Daoy (cell line): ENCODE results near the gene ZNF524. TPM values are rescaled to one million over a fixed set of nuclear protein-coding genes. Genes with fewer than 3 reads are reported as not detected.
A peak's percentile ranks its signal among the peaks of the same experiment; 100 is the strongest.

Experiments
- DNase-seq: peaks from one replicate; pipeline ENCODE4 v3.0.0-alpha.2; 2015; ENCODE audit warnings: low read depth
- total RNA-seq: library from RNA; depleted of rRNA; stranded (reverse); fragments of >200 nt; shearing (Covaris generic); gene quantifications from 2 replicates; pipeline ENCODE4 v1.2.3, GENCODE V29; 2014

Gene ZNF524
- total RNA-seq, 1 experiment from 2014 or later = 8.7 TPM

GRCh38 chr19:55620410-55621204, 20.5 kb downstream of the ZNF524 start:
- no peak for DNase-seq

DNA sequence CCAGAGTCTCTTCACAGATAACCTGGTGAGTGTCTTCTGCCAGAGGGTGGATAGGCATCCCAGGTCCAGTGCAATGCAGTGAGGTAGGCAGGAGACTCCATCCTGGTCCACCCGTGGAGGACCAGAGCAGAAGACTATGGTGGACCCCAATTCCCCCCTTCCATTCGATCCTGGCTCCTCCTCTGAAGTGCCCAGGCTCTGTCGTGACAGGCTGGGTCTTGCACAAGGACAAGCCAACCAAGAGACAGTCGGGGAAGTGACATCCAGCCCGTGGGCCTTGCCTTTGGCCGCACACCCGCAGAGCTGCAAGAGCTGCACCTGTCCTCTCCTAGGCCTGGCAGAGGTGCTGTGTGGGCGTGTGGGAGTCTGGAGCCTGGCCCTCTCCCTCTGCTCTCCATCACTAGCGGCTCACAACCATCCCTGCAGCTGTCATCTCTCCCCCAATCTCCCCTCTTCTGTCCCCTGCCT, 21.2 kb downstream of the ZNF524 start:
- DNase-seq = no peak

DNA sequence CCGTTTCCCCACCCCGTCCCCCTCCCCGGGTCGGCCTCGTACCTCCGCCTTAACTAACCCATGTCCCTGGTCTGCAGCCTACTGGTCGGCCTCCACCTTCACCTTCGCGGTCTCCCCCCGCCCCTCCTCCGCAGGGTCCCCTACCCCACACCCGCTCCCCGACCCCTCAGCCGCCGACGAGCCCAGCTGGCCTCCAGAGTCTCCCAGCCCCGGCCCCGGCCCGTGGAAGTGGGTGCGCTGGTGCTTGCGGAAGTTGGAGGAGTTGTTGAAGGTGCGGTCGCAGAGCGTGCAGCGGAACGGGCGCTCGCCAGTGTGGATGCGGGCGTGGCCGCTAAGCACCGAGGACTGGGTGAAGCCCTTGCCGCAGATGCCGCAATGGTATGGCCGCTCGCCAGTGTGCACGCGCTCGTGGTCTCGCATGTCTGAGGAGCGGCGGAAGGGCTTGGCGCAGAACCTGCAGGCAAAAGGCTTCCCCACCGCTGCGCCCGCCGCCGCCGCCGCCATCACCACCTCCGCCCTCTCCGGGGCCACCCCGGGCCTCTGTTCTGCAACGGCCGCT, 21.7 kb downstream of the ZNF524 start:
- no peak for DNase-seq

GRCh38 chr19:55622242-55622969, 22.3 kb downstream of the ZNF524 start:
- no peak for DNase-seq

DNA sequence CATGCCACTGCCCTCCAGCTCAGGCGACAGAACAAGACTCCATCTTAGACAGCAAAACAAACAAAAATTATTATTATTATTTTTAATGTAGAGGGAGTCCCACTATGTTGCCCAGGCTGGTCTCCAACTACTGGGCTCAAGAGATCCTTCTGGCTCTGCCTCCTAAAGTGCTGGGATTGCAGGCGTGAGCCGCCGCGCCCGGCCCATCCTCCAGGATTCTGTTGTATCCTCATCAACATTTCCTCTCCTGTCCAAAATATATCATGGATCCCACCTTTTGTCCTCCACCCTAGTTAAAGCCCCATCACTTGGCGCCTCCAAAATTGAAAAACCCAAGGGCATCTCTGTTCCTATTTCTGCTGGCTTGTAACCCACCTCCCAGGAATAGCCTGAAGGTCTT, 23.0 kb downstream of the ZNF524 start:
- DNase-seq = no peak

DNA sequence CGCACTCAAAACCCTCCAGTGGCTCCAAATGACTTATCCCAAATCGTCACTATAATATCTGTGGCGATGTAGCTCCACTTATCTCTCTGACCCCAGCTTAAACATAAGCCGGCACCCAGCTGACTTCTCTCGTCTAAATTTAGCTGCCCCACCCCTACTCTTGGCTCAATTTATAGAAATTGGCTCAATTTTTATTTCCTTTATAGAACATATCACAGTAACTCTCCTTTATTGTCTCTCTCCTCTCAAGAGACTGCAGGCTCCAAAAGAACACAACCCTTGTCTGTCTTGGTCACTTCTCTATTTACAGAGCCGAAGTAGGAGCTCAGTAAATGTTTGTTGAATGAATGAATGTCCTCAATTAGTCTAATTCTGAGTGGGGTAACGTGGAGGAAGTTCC, 23.5 kb downstream of the ZNF524 start:
- DNase-seq = no peak

GRCh38 chr19:55624109-55625003, 24.3 kb downstream of the ZNF524 start, which contains the start of gene ZNF784:
ZNF784 (minus strand) TSS chr19:55624566; CDS start chr19:55624561, 5 bp downstream.
- peak; percentile 96 for DNase-seq

DNA sequence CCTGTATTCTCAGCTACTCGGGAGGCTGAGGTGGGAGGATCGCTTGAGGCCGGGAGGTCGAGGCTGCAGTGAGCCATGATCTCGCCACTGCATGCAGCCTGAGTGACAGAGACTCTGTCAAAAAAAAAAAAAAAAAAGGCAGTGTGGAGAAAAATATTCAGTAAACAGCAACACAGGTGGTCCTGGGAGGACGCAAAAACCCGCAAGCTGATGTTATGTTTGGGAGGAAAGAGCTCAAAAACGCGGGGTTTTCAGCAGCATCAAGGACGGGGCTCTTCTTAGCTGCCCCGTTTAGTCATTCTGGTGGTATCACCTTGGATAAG, 24.9 kb downstream of the ZNF524 start:
- DNase-seq = no peak

GRCh38 chr19:55626350-55626749, 26.3 kb downstream of the ZNF524 start:
- DNase-seq = no peak

GRCh38 chr19:55632463-55632834, 32.4 kb downstream of the ZNF524 start:
- DNase-seq = peak; percentile 87

DNA sequence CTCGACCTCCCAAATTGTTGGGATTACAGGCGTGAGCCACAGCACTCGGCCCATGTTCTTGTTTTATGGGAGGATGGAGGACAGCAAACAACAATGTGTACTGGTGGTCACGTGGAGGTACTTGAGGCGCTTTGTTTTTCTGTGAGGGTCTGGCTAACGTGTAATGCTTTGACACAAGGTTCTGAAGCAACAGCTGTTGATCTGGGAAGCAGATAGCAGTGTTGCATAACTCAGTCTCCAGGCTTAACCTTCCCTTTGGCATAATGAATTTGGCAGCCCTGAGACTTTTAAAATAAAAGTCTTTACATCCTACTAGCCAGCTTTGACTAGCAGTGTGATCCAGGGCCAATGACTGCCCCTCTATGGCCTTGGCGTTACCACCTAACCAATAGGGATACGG, 33.8 kb downstream of the ZNF524 start:
- no peak for DNase-seq

GRCh38 chr19:55635334-55635717, 35.2 kb downstream of the ZNF524 start:
- DNase-seq = no peak

DNA sequence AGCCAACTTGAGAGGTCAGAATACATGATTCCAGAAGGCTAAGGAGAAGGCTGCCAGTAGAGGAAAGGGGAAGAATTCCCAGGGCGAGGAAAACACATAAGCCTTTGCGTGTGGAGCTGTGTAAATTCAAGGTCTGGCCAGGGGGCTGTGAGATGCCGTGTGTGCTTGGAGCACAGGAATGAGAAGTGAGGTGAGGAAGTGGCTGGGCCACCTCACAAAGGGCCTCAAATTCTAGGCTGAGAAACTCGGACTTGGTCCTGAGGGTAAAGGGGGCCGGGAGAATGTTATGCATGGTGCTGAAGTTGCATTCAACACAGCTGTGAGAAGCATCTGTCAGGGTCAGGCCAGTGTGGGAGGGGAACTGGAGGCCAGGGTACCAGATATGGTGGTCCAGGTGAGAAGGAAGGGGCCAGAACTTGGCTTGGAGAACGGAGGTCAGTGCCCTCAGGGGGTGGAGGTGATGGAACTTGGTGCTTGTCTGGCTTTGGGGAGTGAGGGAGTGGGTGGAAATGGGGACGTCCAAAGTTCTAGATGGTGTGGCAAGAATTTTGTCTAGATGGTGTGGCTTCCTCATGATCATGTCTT, 35.9 kb downstream of the ZNF524 start:
- no peak for DNase-seq

DNA sequence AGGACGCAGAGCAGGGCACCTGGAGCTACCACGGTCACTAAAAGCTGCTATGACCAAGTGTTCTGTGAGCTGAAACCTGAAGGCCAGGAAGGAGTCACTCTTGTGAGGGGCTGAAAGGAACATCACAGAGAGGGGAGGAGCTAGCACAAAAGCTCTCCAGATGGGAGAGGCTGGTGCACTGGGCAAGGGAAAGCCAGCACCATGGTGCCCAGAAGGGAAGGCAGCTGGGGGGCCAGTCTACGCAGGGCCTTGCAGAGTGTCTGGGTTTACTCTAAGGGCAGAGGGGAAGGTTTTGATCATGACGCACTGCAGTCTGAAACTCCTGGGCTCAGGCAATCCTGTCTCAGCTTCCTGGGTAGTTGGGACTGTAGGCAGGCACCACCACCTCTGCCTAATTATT, 36.6 kb downstream of the ZNF524 start:
- DNase-seq = no peak

DNA sequence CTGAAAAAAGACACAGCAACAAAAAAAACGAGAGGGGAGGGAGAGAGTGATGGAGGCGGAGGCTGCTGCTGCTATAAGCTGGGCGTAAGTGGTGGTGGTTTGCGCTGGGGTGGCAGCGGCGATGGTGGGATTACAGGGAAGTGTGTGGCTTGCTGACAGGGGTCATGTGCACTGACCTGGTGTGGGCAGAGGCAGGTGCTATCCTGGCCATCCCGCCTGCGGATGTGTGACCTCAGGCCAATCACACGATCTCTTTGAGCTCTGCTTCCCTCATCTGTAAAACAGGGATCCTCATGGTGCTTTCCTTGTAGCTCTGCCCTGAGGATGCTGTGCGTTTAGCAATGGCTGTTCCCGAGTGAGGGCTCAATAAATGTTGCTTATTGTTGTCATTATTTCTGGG, 37.4 kb downstream of the ZNF524 start:
- DNase-seq = no peak

GRCh38 chr19:55638864-55639359, 38.8 kb downstream of the ZNF524 start:
- peak; percentile 49 for DNase-seq

DNA sequence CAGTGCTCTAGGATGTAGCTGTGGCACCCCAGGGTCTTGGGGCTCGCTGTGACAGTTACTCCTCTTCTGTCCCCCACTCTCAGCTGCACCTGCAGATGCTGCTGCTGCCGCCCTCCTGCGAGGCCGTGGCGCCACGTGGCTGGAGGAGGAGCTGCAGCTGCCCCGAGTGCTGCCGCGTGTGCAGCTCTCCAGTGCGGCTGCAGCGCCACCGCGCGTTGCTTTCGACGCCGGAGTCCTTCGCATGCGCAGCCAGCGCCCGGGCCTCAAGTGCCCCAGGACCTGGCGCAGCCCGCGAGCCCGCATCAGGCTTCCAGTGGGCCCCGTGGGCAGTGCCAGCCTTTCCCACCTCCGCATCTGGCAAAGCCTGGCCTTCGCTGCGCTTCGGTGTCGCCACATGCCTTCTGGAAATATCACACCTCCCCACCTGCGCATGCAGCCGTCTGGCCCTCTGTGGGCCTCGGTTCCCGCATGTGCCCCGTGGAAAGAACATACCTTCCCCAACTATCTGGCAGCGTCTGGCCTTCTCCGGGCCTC, 40.0 kb downstream of the ZNF524 start:
- DNase-seq = no peak

DNA sequence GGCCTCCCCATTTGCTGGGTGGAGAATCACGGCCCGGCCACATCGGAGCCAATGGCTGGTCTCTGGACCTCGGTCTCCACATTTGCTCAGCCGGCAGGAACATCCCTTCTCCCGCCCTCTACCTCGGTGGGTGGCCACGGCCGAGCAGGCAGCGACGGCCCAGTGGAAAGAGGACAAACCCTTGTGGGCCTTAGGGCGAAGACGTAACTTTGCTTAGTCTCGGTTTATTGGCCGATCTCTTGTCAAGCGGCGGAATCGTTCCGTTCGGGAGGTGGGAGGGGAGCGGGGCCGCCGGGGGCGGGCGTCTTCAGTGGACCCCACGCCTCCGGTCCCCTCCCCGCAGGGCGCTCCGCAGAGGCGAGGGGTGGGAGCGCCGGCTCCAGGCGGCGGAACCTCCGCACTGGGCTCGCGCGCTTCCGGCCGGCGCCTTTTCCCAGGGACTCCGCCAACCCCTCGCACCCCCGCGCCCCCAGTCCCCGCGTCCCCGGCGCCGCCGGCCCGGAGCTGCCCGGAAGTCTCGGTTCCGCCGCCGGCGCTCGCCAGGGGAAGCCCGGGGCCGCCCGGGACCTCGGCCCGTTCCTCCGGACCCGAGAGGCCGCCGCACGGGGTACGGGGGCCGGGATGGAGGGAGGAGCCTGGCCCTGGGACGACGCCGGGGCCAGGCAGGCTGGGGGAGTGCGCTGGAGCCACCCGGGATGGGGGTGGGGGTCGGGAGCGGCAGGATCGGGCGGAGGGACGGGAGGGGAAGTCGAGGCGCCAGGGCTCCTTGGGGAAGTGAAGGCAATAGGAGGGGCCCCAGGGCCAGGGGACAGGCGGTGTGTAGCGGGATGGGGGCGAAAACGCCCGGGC, 40.7 kb downstream of the ZNF524 start, which contains the start of gene ZNF580:
Gene ZNF580 (plus strand): TSS at position 426 of the 849 bp plus-strand sequence. CDS start 1,507 bp downstream, outside the sequence.
- peak; percentile 76 for DNase-seq

- DNase-seq = no peak
Observed at GRCh38 chr19:55641426-55642152, 41.5 kb downstream of the ZNF524 start.
